PC-3 (cell line): Measurements from ENCODE around the gene ZNF189. TPM values are rescaled to one million over a fixed set of nuclear protein-coding genes. Genes with fewer than 3 reads are reported as not detected.
A peak's percentile ranks its signal among the peaks of the same experiment; 100 is the strongest.

Source experiments
- ATAC-seq: fragments of 200-7000 bp; cut with Tn5 transposase; 2 replicates; pipeline ENCODE4 v1.9.1; 2020; ENCODE audit warnings: mild to moderate bottlenecking, moderate library complexity
- BruUV-seq: library from RNA; stranded (reverse); fragments of 400-500 nt; replicated peaks from 2 replicates; lab custom pipeline; 2021; lab: Mats Ljungman, UMichigan
- CTCF ChIA-PET: fragments of 300-600 bp; sonication (Branson Sonifier 250); formaldehyde crosslinking; loops from one replicate; lab custom pipeline; 2022; ENCODE audit warnings: antibody characterized with exemption; lab: Charles Lee
- POLR2A ChIA-PET: fragments of 300-600 bp; sonication (Branson Sonifier 250); formaldehyde crosslinking; loops from one replicate; lab custom pipeline; 2022; ENCODE audit warnings: antibody characterized with exemption; ENCODE audit not compliant: unreplicated experiment; lab: Charles Lee
- DNase-seq: peaks from one replicate; pipeline ENCODE4 v3.0.0-alpha.2; 2015
- H2AFZ ChIP-seq: fragments of 300-600 bp; sonication (generic); 2 replicates; pipeline ENCODE4 v1.6.0; 2016; ENCODE audit warnings: antibody characterized with exemption, low read length
- H3F3A ChIP-seq: fragments of 300-600 bp; sonication (generic); one replicate; pipeline ENCODE4 v1.6.0; 2017; ENCODE audit warnings: antibody characterized with exemption, low read length, control low read depth, mild to moderate bottlenecking; ENCODE audit not compliant: unreplicated experiment
- H3K27ac ChIP-seq: fragments of 300-600 bp; sonication (generic); 2 replicates; pipeline ENCODE4 v1.5.1; 2016; ENCODE audit warnings: mild to moderate bottlenecking, low read length
- H3K27me3 ChIP-seq: fragments of 300-600 bp; sonication (generic); 2 replicates; pipeline ENCODE4 v1.6.1; 2016; ENCODE audit warnings: low read length, mixed read lengths
- H3K36me3 ChIP-seq: fragments of 300-600 bp; sonication (generic); 2 replicates; pipeline ENCODE4 v1.6.1; 2016; ENCODE audit warnings: low read depth, mixed run types, low read length, mixed read lengths
- H3K4me1 ChIP-seq: fragments of 300-600 bp; sonication (generic); 2 replicates; pipeline ENCODE4 v1.5.1; 2016; ENCODE audit warnings: low read length; ENCODE audit not compliant: insufficient read depth
- H3K4me2 ChIP-seq: fragments of 300-600 bp; sonication (generic); 2 replicates; pipeline ENCODE4 v1.6.0; 2016; ENCODE audit warnings: low read length
- H3K4me3 ChIP-seq: fragments of 300-600 bp; sonication (generic); 2 replicates; pipeline ENCODE4 v1.5.1; 2016; ENCODE audit warnings: mild to moderate bottlenecking, low read length, mixed read lengths
- H3K79me2 ChIP-seq: fragments of 300-600 bp; sonication (generic); 2 replicates; pipeline ENCODE4 v1.6.1; 2017; ENCODE audit warnings: low read length, mixed read lengths
- H3K9ac ChIP-seq: fragments of 300-600 bp; sonication (generic); 2 replicates; pipeline ENCODE4 v1.6.0; 2016; ENCODE audit warnings: mild to moderate bottlenecking, low read length
- H3K9me2 ChIP-seq: fragments of 300-600 bp; sonication (generic); replicated peaks from 2 replicates; pipeline ENCODE4 v1.6.1; 2016; ENCODE audit warnings: mixed run types, low read length, mixed read lengths
- H3K9me3 ChIP-seq: fragments of 300-600 bp; sonication (generic); 2 replicates; pipeline ENCODE4 v1.6.1; 2016; ENCODE audit warnings: low read length, mixed read lengths
- H4K20me1 ChIP-seq: fragments of 300-600 bp; sonication (generic); 2 replicates; pipeline ENCODE4 v1.6.1; 2016; ENCODE audit warnings: low read length, mixed read lengths
- EZH2 ChIP-seq: fragments of 300-600 bp; sonication (generic); IDR thresholded peaks from one replicate; pipeline ENCODE4 v1.6.1; 2017; ENCODE audit warnings: antibody characterized with exemption, mild to moderate bottlenecking, low read length; ENCODE audit not compliant: unreplicated experiment
- EZH2phosphoT487 ChIP-seq: fragments of 300-600 bp; sonication (generic); IDR thresholded peaks from 2 replicates; pipeline ENCODE4 v1.6.1; 2018; ENCODE audit warnings: mild to moderate bottlenecking, antibody characterized with exemption, low read length, borderline replicate concordance
- intact Hi-C: fragments of 100-400 bp; cut with micrococcal nuclease; formaldehyde crosslinking; loops from 2 replicates; pipeline ENCODE4 v1.9.0; 2023
- total RNA-seq: library from RNA; depleted of rRNA; stranded (reverse); fragments of >200 nt; gene quantifications from 2 replicates; pipeline ENCODE4 v1.2.3, GENCODE V29; 2014
- TF ChIP-seq, protein P1 (sequence below): fragments of 300-600 bp; sonication (generic); conservative IDR thresholded peaks from 2 replicates; pipeline ENCODE4 v1.5.1; 2017; ENCODE audit warnings: antibody characterized with exemption, low read depth, mild to moderate bottlenecking, low read length

ZNF189 gene
- total RNA-seq, 1 experiment from 2014 or later = 4.5 TPM

DNA sequence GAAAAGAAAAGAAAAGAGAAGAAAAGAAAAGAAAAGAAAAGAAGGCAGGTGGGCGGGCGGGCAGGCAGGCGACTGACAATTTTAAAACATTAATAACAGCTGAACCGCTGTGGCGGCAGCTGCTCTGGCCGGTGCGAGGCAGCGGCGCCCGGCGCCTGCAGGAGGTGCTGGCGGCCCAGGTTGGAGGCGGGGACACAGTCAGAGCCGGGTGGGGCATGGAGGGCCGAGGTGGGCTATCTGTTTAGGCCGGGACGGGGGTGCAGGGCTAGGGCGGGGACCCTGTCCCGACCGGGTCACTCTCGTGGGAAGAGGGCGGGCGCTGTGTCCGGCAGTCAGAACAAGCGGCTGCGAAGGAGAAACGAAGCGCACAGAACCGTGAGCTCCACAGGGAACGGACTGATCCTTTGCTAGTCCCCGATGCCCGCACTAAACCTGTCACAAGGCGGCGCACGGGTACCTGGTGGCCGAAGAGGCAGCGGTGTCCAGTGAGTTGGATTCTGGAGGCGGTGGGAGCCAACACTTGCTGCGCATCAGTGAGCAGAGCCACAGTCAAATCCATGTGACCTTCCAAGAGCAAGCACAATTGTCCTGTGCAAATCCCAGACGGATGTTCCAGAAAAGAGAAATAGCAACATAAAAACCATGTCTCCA is 50.5 kb downstream of the ZNF189 start:
- H3K9me2 ChIP-seq = no peaks in the 10 kb centered on the region
- no peaks in the 10 kb centered on the region for H3K4me1 ChIP-seq
- no peaks in the 10 kb centered on the region for H3K9me3 ChIP-seq
- peak overlapping the region; percentile 86 for H3K4me2 ChIP-seq
- ATAC-seq (peak; percentile 97), DNase-seq (peak; percentile 66)
- ChIA-PET POLR2A (interaction anchor here (0.6 kb wide), 1 partner anchor 126 kb away, joined by 5 read pairs; no protein-coding TSS in a partner anchor), CTCF (interaction anchor here (0.5 to 1.8 kb wide), 5 partner anchors 10 to 118 kb away, joined by 3 to 11 read pairs (median 4); partner anchors contain the start of genes MRPL50, RNF20 and ZNF189)
- no peaks in the 10 kb centered on the region for H4K20me1 ChIP-seq
- TF ChIP-seq EZH2 (no peak), EZH2phosphoT487 (no peak)
- TF ChIP-seq, protein P1, sequence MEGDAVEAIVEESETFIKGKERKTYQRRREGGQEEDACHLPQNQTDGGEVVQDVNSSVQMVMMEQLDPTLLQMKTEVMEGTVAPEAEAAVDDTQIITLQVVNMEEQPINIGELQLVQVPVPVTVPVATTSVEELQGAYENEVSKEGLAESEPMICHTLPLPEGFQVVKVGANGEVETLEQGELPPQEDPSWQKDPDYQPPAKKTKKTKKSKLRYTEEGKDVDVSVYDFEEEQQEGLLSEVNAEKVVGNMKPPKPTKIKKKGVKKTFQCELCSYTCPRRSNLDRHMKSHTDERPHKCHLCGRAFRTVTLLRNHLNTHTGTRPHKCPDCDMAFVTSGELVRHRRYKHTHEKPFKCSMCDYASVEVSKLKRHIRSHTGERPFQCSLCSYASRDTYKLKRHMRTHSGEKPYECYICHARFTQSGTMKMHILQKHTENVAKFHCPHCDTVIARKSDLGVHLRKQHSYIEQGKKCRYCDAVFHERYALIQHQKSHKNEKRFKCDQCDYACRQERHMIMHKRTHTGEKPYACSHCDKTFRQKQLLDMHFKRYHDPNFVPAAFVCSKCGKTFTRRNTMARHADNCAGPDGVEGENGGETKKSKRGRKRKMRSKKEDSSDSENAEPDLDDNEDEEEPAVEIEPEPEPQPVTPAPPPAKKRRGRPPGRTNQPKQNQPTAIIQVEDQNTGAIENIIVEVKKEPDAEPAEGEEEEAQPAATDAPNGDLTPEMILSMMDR = peak; percentile 64
- H3K27me3 ChIP-seq = no peaks in the 10 kb centered on the region
- H3K4me3 ChIP-seq = peak overlapping the region; percentile 73
- BruUV-seq = no TSS peak
- H3K36me3 ChIP-seq = no peaks in the 10 kb centered on the region
- no peak overlapping the region for H3K27ac ChIP-seq
- peak overlapping the region; percentile 90 for H2AFZ ChIP-seq
- H3K9ac ChIP-seq = no peak overlapping the region
- no peaks in the 10 kb centered on the region for H3K79me2 ChIP-seq
- intact Hi-C loops = loop anchor here (1.0 kb wide), 1 partner anchor 81 kb away; no protein-coding TSS in a partner anchor
- H3F3A ChIP-seq = no peaks in the 10 kb centered on the region

DNA sequence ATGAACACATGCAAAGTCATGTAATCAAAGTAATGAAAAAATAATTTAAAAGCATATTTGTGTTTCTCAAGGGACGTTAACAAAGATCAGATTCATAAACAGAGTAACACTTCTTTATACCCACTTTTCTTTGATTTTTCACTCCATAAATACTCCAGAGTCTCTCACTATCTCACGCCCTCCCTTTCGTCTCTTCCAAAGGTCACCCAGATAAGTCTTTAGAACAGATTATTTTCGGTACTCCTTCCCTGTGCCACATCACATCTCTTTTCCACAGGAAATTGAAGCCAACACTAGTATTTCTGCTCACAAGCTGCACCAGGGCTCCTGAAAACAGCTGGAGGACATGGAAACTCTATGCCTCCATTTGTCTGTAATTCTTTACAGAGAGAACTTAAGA is 52.3 kb downstream of the ZNF189 start:
- Histone ChIP-seq H4K20me1 (no peaks in the 10 kb centered on the region), H3K36me3 (no peaks in the 10 kb centered on the region), H3K4me3 (no peak overlapping the region), H3K79me2 (no peaks in the 10 kb centered on the region), H3K4me2 (no peak overlapping the region), H3F3A (no peaks in the 10 kb centered on the region), H3K27me3 (no peaks in the 10 kb centered on the region), H3K9me3 (no peaks in the 10 kb centered on the region), H3K9ac (no peak overlapping the region), H3K4me1 (no peaks in the 10 kb centered on the region), H2AFZ (no peak overlapping the region), H3K27ac (no peak overlapping the region), H3K9me2 (no peaks in the 10 kb centered on the region)
- DNase-seq (no peak), ATAC-seq (no peak)
- ChIA-PET CTCF (no interaction called here), POLR2A (no interaction called here)
- BruUV-seq = no TSS peak
- intact Hi-C loops = no loop called here
- TF ChIP-seq EZH2phosphoT487 = no peak
- TF ChIP-seq, protein P1 = no peak
- TF ChIP-seq EZH2 = no peak

DNA sequence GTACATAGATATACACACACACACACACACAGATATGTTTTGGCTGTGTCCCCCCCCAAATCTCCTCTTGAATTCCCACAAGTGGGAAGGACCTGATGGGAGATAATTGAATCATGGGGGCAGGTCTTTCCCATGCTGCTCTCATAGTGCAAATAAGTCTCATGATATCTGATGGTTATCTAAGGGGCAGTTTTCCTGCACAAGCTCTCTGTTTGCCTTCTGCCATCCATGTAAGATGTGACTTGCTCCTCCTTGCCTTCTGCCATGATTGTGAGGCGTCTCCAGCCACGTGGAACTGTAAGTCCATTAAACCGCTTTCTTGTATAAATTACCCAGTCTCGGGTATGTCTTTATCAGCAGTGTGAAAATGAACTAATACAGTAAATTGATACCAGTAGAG is 52.8 kb downstream of the ZNF189 start:
- no peaks in the 10 kb centered on the region for H3K9me3 ChIP-seq
- no peak overlapping the region for H3K27ac ChIP-seq
- DNase-seq (no peak), ATAC-seq (no peak)
- H3K27me3 ChIP-seq = no peaks in the 10 kb centered on the region
- no peaks in the 10 kb centered on the region for H3K36me3 ChIP-seq
- H3K9me2 ChIP-seq = no peaks in the 10 kb centered on the region
- H3K4me3 ChIP-seq = no peak overlapping the region
- H3K4me2 ChIP-seq = no peak overlapping the region
- H3K79me2 ChIP-seq = no peaks in the 10 kb centered on the region
- no peak for TF ChIP-seq EZH2
- no peak for TF ChIP-seq EZH2phosphoT487
- TF ChIP-seq, protein P1 = no peak
- no peak overlapping the region for H3K9ac ChIP-seq
- H3K4me1 ChIP-seq = no peaks in the 10 kb centered on the region
- BruUV-seq = no TSS peak
- POLR2A ChIA-PET = no interaction called here
- H2AFZ ChIP-seq = no peak overlapping the region
- H4K20me1 ChIP-seq = no peaks in the 10 kb centered on the region
- intact Hi-C loops = no loop called here
- CTCF ChIA-PET = no interaction called here
- no peaks in the 10 kb centered on the region for H3F3A ChIP-seq
